ENCODE measurements around the gene DCDC2C.

Gene DCDC2C

GRCh38 chr2:3674066-3674845 is 29.1 kb upstream of the DCDC2C start:
- no peak for DNase-seq (ENCODE audit: low spot score)

- no peak for DNase-seq (ENCODE audit: low spot score)
These were observed 27.7 kb upstream of the DCDC2C start for GRCh38 chr2:3675687-3676086.

- DNase-seq (ENCODE audit: low spot score): no peak
These were observed 25.9 kb upstream of the DCDC2C start for GRCh38 chr2:3677436-3677835.

- DNase-seq (ENCODE audit: low spot score): no peak
These were observed 25.2 kb upstream of the DCDC2C start for GRCh38 chr2:3678212-3678611.

GRCh38 chr2:3679180-3679579 is 24.2 kb upstream of the DCDC2C start:
- DNase-seq (ENCODE audit: low spot score): no peak

GRCh38 chr2:3679616-3680393 is 23.6 kb upstream of the DCDC2C start:
- no peak for DNase-seq (ENCODE audit: low spot score)

- DNase-seq (ENCODE audit: low spot score): no peak
These were observed 22.6 kb upstream of the DCDC2C start for GRCh38 chr2:3680548-3681345.

- DNase-seq (ENCODE audit: low spot score): no peak
These were observed 21.8 kb upstream of the DCDC2C start for GRCh38 chr2:3681625-3682024.

GRCh38 chr2:3682811-3683210 is 20.6 kb upstream of the DCDC2C start:
- no peak for DNase-seq (ENCODE audit: low spot score)

GRCh38 chr2:3683748-3684454 is 19.5 kb upstream of the DCDC2C start:
- DNase-seq (ENCODE audit: low spot score): no peak

- no peak for DNase-seq (ENCODE audit: low spot score)
These were observed 13.2 kb upstream of the DCDC2C start for GRCh38 chr2:3689998-3690748.

GRCh38 chr2:3692375-3692774 is 11.0 kb upstream of the DCDC2C start:
- peak; percentile 30 for DNase-seq (ENCODE audit: low spot score)

- no peak for DNase-seq (ENCODE audit: low spot score)
These were observed 6.8 kb upstream of the DCDC2C start for GRCh38 chr2:3696545-3696944.

GRCh38 chr2:3701071-3701470 is 2.3 kb upstream of the DCDC2C start:
- DNase-seq (ENCODE audit: low spot score): no peak

- DNase-seq (ENCODE audit: low spot score): no peak
These were observed 481 bp downstream of the DCDC2C start for GRCh38 chr2:3703757-3704355.

- DNase-seq (ENCODE audit: low spot score): no peak
These were observed 1.3 kb downstream of the DCDC2C start for GRCh38 chr2:3704692-3705091.

GRCh38 chr2:3705782-3706181 is 2.4 kb downstream of the DCDC2C start:
- DNase-seq (ENCODE audit: low spot score): no peak

GRCh38 chr2:3706892-3707291 is 3.5 kb downstream of the DCDC2C start:
- DNase-seq (ENCODE audit: low spot score): no peak

- no peak for DNase-seq (ENCODE audit: low spot score)
These were observed 5.2 kb downstream of the DCDC2C start for GRCh38 chr2:3708576-3708975.

GRCh38 chr2:3709225-3709624 is 5.8 kb downstream of the DCDC2C start:
- DNase-seq (ENCODE audit: low spot score): no peak

- no peak for DNase-seq (ENCODE audit: low spot score)
These were observed 9.0 kb downstream of the DCDC2C start for GRCh38 chr2:3712424-3712823.

Measured in kidney capillary endothelial cell (primary cell).